ENCODE measurements around the gene PCNX2.

DNA sequence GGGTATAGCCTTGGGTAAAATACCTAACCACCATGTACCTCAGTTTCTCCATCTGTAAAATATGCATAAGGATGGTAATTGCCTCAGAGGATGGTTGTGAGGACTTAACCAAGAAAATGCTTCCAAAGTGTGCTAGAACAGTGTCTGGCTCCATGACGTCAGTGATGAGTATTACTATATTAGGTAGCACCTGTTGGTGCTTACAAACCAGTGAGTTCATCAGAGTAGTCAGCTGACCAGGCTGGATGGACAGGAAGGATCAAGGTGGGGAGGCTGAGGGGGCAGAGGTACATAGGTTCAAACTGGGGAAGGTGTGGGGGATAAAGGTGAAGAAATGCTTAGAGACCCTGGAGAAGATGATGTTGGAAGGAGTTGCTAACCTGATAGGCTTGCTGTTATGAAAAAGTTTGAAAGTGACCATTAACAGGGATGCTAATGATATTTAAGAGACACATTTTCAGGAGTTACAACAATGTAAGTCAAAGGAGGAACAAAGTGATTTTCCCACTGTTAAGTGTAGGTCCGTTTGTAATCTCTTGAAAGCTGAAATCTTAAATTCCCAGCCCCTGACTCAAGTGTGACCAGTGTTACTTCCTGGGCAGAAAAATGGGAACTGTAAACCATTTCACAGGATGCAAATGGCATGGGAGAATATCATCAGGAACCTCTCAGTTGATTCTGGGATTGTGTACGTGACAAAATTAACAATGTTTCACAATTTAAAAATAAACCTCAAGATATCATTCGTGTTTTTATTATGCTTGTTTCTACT is 340.7 kb downstream of the PCNX2 start:
- TF ChIP-seq, protein P1, sequence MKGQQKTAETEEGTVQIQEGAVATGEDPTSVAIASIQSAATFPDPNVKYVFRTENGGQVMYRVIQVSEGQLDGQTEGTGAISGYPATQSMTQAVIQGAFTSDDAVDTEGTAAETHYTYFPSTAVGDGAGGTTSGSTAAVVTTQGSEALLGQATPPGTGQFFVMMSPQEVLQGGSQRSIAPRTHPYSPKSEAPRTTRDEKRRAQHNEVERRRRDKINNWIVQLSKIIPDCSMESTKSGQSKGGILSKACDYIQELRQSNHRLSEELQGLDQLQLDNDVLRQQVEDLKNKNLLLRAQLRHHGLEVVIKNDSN (IDR thresholded peaks at IDR 0.05): no peak
- TF ChIP-seq RAD21 (IDR thresholded peaks at IDR 0.05; ENCODE audit: low read depth) (no peak), EP300 (IDR thresholded peaks at IDR 0.05; ENCODE audit: borderline replicate concordance) (no peak), CEBPB (IDR thresholded peaks at IDR 0.05) (no peak), TAF1 (IDR thresholded peaks at IDR 0.05; ENCODE audit: low read depth) (no peak), YY1 (IDR thresholded peaks at IDR 0.05; ENCODE audit: low read depth) (no peak), EGR1 (IDR thresholded peaks at IDR 0.05) (no peak), CREB1 (IDR thresholded peaks at IDR 0.05; ENCODE audit: low read depth) (no peak), NFIC (IDR thresholded peaks at IDR 0.05) (no peak), TEAD4 (IDR thresholded peaks at IDR 0.05) (no peak), TCF12 (IDR thresholded peaks at IDR 0.05; ENCODE audit: low read depth) (no peak), FOXM1 (IDR thresholded peaks at IDR 0.05; ENCODE audit: borderline replicate concordance, low read depth) (no peak)
- TF ChIP-seq, protein P2, sequence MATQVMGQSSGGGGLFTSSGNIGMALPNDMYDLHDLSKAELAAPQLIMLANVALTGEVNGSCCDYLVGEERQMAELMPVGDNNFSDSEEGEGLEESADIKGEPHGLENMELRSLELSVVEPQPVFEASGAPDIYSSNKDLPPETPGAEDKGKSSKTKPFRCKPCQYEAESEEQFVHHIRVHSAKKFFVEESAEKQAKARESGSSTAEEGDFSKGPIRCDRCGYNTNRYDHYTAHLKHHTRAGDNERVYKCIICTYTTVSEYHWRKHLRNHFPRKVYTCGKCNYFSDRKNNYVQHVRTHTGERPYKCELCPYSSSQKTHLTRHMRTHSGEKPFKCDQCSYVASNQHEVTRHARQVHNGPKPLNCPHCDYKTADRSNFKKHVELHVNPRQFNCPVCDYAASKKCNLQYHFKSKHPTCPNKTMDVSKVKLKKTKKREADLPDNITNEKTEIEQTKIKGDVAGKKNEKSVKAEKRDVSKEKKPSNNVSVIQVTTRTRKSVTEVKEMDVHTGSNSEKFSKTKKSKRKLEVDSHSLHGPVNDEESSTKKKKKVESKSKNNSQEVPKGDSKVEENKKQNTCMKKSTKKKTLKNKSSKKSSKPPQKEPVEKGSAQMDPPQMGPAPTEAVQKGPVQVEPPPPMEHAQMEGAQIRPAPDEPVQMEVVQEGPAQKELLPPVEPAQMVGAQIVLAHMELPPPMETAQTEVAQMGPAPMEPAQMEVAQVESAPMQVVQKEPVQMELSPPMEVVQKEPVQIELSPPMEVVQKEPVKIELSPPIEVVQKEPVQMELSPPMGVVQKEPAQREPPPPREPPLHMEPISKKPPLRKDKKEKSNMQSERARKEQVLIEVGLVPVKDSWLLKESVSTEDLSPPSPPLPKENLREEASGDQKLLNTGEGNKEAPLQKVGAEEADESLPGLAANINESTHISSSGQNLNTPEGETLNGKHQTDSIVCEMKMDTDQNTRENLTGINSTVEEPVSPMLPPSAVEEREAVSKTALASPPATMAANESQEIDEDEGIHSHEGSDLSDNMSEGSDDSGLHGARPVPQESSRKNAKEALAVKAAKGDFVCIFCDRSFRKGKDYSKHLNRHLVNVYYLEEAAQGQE (IDR thresholded peaks at IDR 0.05; ENCODE audit: low read depth): no peak
- TF ChIP-seq, protein P3, sequence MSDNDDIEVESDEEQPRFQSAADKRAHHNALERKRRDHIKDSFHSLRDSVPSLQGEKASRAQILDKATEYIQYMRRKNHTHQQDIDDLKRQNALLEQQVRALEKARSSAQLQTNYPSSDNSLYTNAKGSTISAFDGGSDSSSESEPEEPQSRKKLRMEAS (IDR thresholded peaks at IDR 0.05): no peak
